ENCODE results near the gene MBOAT2. TPM values are rescaled to one million over a fixed set of nuclear protein-coding genes. Genes with fewer than 3 reads are reported as not detected.
A peak's percentile ranks its signal among the peaks of the same experiment; 100 is the strongest.

The MBOAT2 gene
- polyA plus RNA-seq, 10 donors = 55.9 to 102 (median 69.7) TPM

DNA sequence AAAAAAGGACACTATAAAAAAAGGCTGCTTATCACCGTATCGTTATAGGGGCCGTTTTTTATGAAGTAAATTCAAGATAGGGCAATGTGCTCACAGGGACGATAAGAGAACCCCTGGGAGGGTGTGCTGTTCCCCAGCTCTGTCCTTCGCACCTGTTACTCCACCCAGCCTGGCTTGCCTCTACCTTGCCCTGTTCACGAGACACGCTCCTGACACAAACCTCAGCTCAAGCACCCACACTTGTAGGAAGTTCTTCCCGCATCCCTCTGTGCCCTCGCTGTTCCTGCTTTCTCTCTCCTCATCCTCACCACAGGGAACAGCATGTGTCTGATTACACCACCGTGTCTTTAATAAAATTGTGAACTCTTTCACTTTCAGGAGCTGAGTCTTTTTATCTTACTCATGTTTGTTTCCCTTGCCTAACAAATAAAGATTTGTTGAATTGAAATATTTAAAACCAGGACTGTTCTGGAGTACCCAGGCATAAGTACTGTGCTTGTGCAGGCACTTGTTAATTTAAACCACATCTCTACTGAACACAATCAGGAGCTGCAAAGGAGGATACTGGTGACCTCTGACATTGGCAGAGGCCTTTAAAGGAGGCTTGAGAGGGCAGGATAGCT lies 140.0 kb downstream of the MBOAT2 start:
- DNase-seq = no peak

DNA sequence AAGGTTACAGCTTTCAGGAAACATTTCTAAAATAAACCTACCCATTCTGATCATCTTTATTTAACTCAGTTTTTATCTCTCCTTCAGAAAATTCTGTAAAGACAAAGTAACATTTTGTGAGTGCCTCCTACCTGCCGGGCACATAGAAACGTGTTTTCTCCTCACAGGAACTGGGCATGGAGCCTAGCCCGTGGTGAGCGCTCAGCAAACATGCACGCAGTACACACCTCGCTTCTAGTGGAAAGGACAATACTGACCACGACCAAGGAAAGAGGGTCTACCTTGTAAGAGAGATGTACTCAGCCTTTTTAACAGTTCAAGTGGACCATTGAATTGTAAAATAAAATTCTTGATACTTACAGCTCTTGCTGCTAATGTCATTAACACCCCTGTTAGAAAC lies 141.3 kb downstream of the MBOAT2 start:
- no peak for DNase-seq

- DNase-seq = no peak
Measured at GRCh38 chr2:8861797-8862196, 141.7 kb downstream of the MBOAT2 start.

DNA sequence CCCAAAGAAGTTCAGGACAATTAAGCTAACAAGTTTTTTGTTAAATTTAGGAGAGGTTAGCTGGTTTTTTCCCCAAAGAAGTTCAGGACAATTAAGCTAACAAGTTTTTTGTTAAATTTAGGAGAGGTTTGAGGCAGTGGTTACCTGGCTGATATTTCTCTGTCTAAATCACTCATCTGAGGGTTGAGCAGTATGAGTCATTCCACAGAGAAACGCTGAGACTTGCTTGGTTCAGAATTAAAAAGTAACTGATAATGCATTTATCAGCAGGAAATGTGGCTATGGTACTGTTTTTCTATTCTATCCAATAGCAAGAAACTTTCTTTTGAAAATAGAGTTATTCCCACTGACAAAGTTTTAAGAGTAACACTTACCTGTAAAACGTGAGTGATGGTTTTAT lies 143.2 kb downstream of the MBOAT2 start:
- DNase-seq = no peak

DNA sequence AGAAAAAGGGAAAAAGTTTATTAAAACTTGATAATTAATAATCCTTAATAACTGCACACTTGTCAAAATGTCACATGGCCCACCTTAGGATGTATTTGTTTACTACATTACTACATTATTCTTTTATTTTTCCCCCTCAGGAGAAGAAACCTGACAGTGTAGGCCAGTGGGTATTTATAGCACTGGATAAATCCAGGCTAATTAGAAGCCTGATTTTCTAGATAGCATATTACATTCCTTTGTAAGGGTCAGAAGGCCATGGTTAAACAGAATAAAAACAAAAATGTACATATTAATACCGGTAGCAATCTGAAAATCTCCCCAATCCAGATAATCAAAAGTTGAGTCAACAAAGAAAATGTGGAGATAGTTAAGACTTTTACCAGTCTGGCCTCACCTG lies 144.6 kb downstream of the MBOAT2 start:
- no peak for DNase-seq

DNA sequence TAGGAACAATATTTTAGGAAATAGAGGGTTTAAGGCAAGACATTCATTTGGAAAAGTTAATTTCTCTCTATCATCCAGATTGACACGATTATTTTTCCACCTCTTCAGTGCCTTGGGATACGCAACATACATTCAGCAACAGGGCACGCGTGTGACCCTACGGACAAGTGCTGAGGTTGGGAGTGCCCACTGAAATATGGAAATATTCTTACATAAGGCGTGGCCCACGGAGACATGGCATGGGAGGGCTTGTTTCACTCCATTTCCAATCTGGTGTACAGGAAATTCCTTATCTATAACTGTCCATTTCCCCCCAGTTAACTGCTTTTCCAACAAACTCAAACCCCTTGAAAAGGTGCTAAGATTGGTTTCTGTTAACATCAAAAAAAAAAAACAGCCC lies 145.2 kb downstream of the MBOAT2 start:
- no peak for DNase-seq

DNA sequence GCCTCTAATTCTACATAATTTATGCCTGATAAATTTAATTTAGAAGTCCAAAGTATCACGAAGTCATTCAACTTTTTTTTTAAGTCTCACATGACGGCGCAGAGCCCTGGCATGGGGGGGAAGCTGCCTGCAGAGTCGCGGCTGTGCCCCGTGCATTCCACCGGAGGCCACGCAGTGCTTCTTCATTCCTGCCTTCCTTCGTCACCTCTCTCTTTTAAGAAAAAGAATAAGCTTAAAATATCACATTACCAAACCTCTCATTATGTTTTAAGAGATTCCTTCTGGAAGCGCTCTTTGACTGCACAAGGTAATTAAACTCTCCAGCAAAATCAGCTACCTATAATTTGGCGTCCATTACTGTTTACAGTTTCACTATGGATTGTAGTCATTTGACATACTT lies 145.8 kb downstream of the MBOAT2 start:
- no peak for DNase-seq

DNA sequence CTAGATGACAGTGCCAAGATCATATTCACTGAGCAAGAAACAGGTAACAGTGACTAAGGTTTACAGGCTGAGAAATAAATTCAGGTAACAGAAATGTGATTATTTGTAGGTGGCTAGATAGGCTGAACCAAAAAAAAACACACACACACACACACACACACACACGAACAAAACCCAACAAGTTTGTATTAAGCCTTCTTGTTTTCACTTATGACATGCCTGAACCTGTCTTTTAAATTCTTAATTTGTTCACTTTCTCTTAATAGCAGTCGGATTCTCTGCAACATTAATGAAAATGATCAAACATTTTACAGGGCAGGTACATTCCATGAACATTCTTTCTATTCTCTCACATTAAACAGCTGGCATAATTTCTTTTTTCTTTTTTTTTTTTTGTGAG lies 147.3 kb downstream of the MBOAT2 start:
- no peak for DNase-seq

DNA sequence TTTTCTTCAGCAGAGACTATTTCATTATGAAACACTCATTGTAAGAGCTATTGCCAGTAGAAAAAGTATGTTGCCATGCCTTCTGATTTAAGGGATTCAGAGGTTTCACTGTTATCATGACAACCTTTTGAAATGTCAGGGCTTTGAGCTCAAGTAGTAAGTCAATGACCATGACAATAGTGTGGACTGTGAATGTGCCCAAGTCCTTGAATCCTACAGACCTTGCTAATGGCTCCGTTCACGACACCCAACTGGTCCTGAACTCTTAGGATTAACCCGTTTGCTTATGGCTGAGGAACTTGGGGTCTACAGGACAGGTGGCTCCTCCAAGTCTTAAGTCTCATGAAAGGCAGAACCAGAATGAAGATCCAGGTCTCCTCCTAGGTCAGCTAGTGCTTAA lies 148.5 kb downstream of the MBOAT2 start:
- DNase-seq = no peak

DNA sequence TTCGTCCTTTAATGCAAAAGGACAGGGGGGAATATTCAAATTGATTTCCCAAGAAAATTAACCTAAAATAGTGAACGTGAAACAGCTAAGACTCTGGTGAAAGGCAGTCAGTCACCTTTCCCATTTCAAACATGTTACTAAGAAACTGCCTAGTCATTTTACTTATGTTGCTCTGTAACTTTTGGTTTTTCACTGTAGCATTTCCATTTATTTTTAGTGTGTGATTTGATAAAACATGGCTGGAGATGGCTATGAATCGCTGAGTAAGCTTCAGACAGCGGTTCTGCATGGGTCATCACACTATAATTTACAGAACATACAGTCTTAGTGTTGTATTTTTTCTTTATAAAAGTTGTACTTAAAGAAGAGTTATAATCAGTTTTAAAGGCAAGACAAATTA lies 150.1 kb downstream of the MBOAT2 start:
- DNase-seq = no peak

DNA sequence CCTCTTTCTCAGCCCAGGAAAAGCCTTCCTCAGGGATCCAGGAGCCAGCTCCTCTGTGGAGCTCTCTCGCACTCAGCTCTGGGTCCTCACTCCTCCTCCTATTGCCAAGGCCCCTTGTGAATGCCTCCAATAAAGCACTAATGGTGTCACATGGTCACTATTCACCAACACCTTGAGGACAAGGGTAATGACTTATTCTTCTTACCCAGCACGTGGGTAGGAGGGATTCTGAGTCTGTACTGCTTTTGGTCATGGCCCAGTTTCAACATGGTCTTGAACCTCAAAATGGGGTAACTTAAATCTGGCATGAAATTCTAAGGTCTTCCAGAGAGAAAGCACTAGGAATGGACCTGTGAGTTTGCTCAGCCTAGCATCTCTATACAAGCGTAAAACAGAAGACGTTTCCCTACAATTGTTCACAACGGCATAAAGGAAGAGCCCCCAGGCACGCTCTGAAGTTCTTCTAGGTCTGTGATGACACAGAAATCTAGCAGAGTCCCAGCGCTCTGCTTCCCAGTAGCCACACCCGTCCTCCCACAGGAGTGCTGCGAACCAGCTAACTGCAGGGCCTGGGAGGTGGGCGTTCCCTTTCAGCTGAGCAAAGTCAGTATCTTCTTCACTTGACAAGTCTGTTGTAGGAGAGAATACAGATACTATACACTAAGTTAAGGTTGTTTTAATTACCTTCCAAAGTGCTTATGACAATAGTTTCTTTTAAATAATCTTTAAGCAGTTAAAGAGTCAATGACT lies 151.5 kb downstream of the MBOAT2 start:
- peak in 1 of 3 donors; percentile 35 for DNase-seq

GRCh38 chr2:8850845-8851487 lies 152.5 kb downstream of the MBOAT2 start:
- DNase-seq = peak in 1 of 3 donors; percentile 27

DNA sequence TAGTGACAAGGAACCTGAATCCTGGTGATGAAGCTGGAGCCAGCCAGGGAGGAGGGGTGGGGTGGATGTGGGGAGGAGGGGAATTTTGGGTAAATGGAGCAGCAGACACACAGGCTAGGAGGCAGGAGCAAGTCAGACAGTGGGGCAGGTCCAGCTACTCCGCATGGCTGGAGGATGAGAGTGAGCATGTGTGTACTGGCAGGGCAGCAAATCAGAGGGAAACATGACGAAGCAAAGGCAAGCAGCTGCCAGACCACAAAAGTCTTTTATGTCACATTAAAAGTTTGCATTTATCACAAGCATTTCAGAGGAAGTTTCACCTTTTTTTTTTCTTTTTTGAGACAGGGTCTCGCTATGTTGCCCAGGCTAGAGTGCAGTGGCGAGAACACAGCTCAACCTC lies 154.2 kb downstream of the MBOAT2 start:
- DNase-seq = peak in 1 of 3 donors; percentile 31

- no peak for DNase-seq
Measured at GRCh38 chr2:8848328-8849100, 155.0 kb downstream of the MBOAT2 start.

DNA sequence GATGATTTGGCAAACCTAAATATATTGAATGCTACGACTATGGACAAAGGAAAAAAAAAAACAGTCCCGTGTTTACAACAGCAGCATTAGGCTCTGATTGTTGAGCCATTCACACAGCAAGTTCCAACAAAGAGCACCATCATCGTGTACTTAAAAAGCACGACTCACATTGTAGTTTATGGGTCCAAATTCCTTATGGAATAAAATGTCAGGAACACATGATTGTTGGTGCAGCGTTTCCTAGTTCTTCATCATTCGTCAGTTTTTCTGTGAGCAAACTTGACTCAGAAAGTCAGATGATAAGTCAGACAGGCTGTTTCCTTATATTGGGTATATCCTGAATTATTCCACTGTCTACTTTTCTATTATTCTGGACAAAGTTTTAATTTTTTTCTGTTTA lies 156.1 kb downstream of the MBOAT2 start:
- no peak for DNase-seq

- DNase-seq = no peak
Measured at GRCh38 chr2:8841932-8842331, 161.6 kb downstream of the MBOAT2 start.

DNA sequence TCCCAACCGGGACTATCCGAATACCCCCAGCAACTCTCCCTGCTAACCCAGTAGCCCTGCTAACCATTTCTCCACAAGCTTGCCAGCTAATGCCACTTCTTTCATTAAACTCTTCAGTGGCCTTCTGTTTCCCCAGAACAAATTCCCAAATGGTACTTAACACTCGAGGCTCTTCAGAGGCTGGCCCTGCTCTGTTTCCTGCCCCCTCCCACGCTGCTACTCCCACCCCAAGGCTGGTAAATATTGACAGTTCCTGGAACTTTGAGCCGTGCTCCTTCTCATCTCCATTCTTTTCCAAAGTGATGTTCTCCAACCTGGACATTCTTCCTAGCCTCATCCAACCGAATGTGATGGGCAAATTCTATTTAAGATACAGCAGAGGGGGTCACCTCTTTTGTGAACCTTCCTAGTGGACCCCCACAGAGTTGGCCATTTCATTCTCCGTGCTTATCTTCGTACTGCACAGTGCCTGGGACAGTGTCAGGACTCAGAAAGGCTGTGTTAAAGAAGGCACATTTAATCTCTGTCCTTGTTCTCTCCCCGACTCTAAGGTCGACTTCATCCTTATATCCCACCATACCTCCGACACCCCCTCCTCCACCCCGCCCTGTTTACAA lies 162.9 kb downstream of the MBOAT2 start:
- DNase-seq = no peak

GRCh38 chr2:8839189-8839965 lies 164.1 kb downstream of the MBOAT2 start:
- no peak for DNase-seq

DNA sequence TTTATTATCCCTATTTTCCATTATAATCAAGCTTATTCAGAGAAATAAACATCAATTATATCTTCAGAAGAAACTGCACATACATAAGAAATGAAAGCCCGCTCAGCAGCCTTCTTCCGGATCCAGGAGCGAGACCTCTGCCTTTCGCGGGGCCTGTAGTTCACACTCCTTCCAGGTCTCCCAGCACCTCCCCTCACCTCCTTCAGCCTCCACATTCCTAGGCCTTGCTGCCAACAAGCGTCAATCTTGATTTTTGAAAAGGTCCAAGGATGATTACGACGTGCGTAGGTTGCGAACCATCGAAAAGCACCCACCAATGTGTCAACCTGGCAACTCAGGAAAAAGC lies 165.7 kb downstream of the MBOAT2 start:
- DNase-seq = no peak

- peak; percentile 85 to 96 (median 93) for DNase-seq
Measured at GRCh38 chr2:8836971-8837794, 166.3 kb downstream of the MBOAT2 start, which contains the start of gene KIDINS220. Gene KIDINS220, minus strand, starts transcription at chr2:8837613. Its CDS starts 10,520 bp downstream, at chr2:8827093.
